Measurements from ENCODE around the gene TXNDC9. TPM values are rescaled to one million over a fixed set of nuclear protein-coding genes. Genes with fewer than 3 reads are reported as not detected.
A peak's percentile ranks its signal among the peaks of the same experiment; 100 is the strongest.
"Not testable (repeated sequence)": the region's sequence is repeated elsewhere in the genome, so short reads cannot be mapped to it uniquely, and the experiment has no call there.

Gene TXNDC9
- polyA plus RNA-seq, 3 donors from 2014 or later = 58.7 to 74.6 (median 61.4) TPM

- Mint-ChIP-seq H3K4me3 (no peak overlapping the region), H3K4me1 (peaks cover 29 to 64% of the 10 kb centered on the region in 2 donors), H3K36me3 (no peaks in the 10 kb centered on the region), H3K27ac (peak overlapping the region in 1 of 6 donors; percentile 29), H3K9me3 (no peaks in the 10 kb centered on the region), H3K27me3 (ENCODE audit: low read depth in 3 of 3) (peaks cover 0 to 2% (median 1%) of the 10 kb centered on the region in 3 donors)
- DNase-seq = no peak
Observed at GRCh38 chr2:99346218-99346617, 10.1 kb upstream of the TXNDC9 start.

- H3K27ac Mint-ChIP-seq = peak overlapping the region in 1 of 6 donors; percentile 29
- not testable (repeated sequence) for H3K36me3 Mint-ChIP-seq
- H3K4me1 Mint-ChIP-seq = peaks cover 25 to 62% of the 10 kb centered on the region in 2 donors
Observed at GRCh38 chr2:99345446-99345845, 9.3 kb upstream of the TXNDC9 start.

GRCh38 chr2:99342536-99342935 lies 6.4 kb upstream of the TXNDC9 start:
- H3K27me3 Mint-ChIP-seq (ENCODE audit: low read depth in 3 of 3) = peaks cover 0 to 1% (median 1%) of the 10 kb centered on the region in 3 donors
- peak overlapping the region in 2 of 6 donors; percentile 22 to 67 for H3K27ac Mint-ChIP-seq
- H3K36me3 Mint-ChIP-seq = no peaks in the 10 kb centered on the region
- H3K4me3 Mint-ChIP-seq = no peak overlapping the region
- peaks cover 15 to 47% of the 10 kb centered on the region in 2 donors for H3K4me1 Mint-ChIP-seq
- no peaks in the 10 kb centered on the region for H3K9me3 Mint-ChIP-seq
- DNase-seq = no peak

More at GRCh38 chr2:99345446-99345845, 9.3 kb upstream of the TXNDC9 start:
- H3K4me3 Mint-ChIP-seq; DNase-seq; H3K27me3 Mint-ChIP-seq (ENCODE audit: low read depth in 3 of 3); H3K9me3 Mint-ChIP-seq: not testable (repeated sequence)

DNA sequence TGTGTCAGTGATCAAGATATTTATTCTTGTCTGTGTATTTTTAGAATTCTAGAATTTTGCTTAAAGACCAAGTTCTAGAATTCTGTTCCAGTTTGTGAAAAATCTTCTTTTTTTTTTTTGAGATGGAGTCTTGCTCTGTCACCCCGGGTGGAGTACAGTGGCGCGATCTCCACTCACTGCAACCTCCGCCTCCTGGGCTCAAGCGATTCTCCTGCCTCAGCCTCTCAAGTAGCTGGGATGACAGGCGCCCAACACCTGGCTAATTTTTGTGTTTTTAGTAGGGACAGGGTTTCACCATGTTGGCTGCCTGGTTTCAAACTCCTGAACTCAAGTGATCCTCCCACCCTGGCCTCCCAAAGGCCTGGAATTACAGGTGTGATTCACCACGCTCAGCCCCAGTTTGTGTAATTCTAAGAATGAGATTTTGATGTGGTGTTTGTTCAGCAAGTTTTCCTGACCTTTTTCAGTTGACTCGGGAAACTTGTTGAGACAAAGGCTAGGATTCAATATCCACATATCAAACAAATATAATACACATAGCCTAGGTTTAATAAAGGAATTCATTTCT lies 4.6 kb upstream of the TXNDC9 start:
- DNase-seq = no peak
- Mint-ChIP-seq H3K4me1 (peaks cover 8 to 37% of the 10 kb centered on the region in 2 donors), H3K9me3 (no peaks in the 10 kb centered on the region), H3K4me3 (no peak overlapping the region), H3K36me3 (no peaks in the 10 kb centered on the region), H3K27ac (no peak overlapping the region), H3K27me3 (ENCODE audit: low read depth in 3 of 3) (peaks cover 0 to 1% (median 1%) of the 10 kb centered on the region in 3 donors)

DNA sequence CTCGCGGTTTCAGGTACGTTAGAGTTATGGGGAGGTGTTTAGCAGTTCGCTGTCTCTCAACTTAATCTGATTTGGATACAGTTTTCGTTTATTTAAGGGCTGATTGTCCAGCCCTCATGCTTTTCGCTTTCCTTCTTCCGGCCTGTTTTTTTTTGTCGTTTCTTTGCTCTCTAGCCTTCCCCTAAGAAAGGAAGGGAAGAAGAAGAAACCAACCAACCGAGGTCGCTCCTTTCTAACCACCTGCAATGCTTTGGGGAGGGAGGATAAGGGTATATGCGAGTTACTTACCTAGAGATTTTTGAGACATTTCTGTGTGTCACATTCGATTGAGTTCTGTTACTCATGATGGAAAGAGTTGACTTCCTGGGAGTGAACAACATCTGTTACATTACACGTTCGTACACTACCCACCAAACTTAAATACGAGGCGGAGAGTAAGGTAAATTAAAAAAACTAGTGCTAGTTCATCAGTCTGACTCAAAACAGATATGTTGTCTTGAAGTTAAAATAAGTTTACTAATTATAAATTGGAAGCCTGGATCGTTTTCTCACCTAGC lies 2.0 kb upstream of the TXNDC9 start:
- H3K4me3 Mint-ChIP-seq = no peak overlapping the region
- H3K4me1 Mint-ChIP-seq = peaks cover 12 to 34% of the 10 kb centered on the region in 2 donors
- H3K36me3 Mint-ChIP-seq = peaks cover 0 to under 1% (median 0%) of the 10 kb centered on the region in 3 donors
- no peak overlapping the region for H3K27ac Mint-ChIP-seq
- H3K9me3 Mint-ChIP-seq = no peaks in the 10 kb centered on the region
- peaks cover 0 to 1% (median 0%) of the 10 kb centered on the region in 3 donors for H3K27me3 Mint-ChIP-seq (ENCODE audit: low read depth in 3 of 3)
- peak in 2 of 3 donors; percentile 1 to 2 for DNase-seq

- Mint-ChIP-seq H3K4me1 (peaks cover 15 to 41% of the 10 kb centered on the region in 2 donors), H3K36me3 (peaks cover 0 to 8% (median 4%) of the 10 kb centered on the region in 3 donors)
- DNase-seq = peak; percentile 90 to 94 (median 93)
Observed at GRCh38 chr2:99337113-99338028, 1.2 kb upstream of the TXNDC9 start, which contains the start of gene EIF5B. EIF5B (plus strand) TSS chr2:99337389; CDS start chr2:99337555, 166 bp downstream.

DNA sequence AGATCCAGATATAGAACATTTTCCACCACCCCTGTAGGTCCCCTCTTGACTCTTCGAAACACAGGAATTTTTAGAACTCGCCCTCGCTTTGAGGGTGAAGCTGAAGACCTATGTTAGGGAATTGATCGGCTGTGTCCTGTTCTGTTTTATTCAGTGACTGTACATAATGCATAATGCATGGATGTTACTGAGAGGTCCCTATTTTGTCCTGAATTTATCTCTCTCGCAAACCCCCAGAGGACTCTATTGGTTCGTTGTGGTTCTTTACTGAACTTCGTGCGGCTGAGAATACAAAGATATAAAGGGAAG lies 625 bp upstream of the TXNDC9 start:
- peaks cover 0 to 1% (median 0%) of the 10 kb centered on the region in 3 donors for H3K27me3 Mint-ChIP-seq (ENCODE audit: low read depth in 3 of 3)
- no peak overlapping the region for H3K27ac Mint-ChIP-seq
- H3K9me3 Mint-ChIP-seq = no peaks in the 10 kb centered on the region
- H3K4me1 Mint-ChIP-seq = peaks cover 14 to 39% of the 10 kb centered on the region in 2 donors
- H3K4me3 Mint-ChIP-seq = no peak overlapping the region
- no peak for DNase-seq
- peaks cover 0 to 8% (median 7%) of the 10 kb centered on the region in 3 donors for H3K36me3 Mint-ChIP-seq

More at GRCh38 chr2:99337113-99338028, 1.2 kb upstream of the TXNDC9 start, which contains the start of gene EIF5B:
- H3K9me3 Mint-ChIP-seq = no peaks in the 10 kb centered on the region
- H3K27ac Mint-ChIP-seq = no peak within 1 kb of the TSS
- no peak within 1 kb of the TSS for H3K4me3 Mint-ChIP-seq
- peaks cover 0 to 1% (median 0%) of the 10 kb centered on the region in 3 donors for H3K27me3 Mint-ChIP-seq (ENCODE audit: low read depth in 3 of 3)

- Mint-ChIP-seq H3K9me3 (no peaks in the 10 kb centered on the region), H3K27ac (no peak overlapping the region), H3K4me3 (no peak overlapping the region), H3K4me1 (peaks cover 1 to 8% of the 10 kb centered on the region in 2 donors), H3K27me3 (ENCODE audit: low read depth in 3 of 3) (peaks cover 0 to 1% (median 0%) of the 10 kb centered on the region in 3 donors), H3K36me3 (peaks cover 19 to 42% (median 27%) of the 10 kb centered on the region in 3 donors)
- no peak for DNase-seq
Observed at GRCh38 chr2:99325384-99325783, 10.7 kb downstream of the TXNDC9 start.

GRCh38 chr2:99317873-99318200 lies 18.3 kb downstream of the TXNDC9 start:
- H3K4me1 Mint-ChIP-seq; H3K9me3 Mint-ChIP-seq; H3K27me3 Mint-ChIP-seq (ENCODE audit: low read depth in 3 of 3); DNase-seq; H3K4me3 Mint-ChIP-seq; H3K27ac Mint-ChIP-seq: not testable (repeated sequence)
- H3K36me3 Mint-ChIP-seq = peaks cover 21 to 48% (median 25%) of the 10 kb centered on the region in 3 donors

- DNase-seq = no peak
- Mint-ChIP-seq H3K4me3 (no peak overlapping the region), H3K9me3 (no peaks in the 10 kb centered on the region), H3K4me1 (no peaks in the 10 kb centered on the region), H3K27ac (no peak overlapping the region), H3K36me3 (peaks cover 19 to 47% (median 25%) of the 10 kb centered on the region in 3 donors), H3K27me3 (ENCODE audit: low read depth in 3 of 3) (peaks cover 0 to 4% (median 0%) of the 10 kb centered on the region in 3 donors)
Observed at GRCh38 chr2:99317161-99317872, 18.8 kb downstream of the TXNDC9 start.

DNA sequence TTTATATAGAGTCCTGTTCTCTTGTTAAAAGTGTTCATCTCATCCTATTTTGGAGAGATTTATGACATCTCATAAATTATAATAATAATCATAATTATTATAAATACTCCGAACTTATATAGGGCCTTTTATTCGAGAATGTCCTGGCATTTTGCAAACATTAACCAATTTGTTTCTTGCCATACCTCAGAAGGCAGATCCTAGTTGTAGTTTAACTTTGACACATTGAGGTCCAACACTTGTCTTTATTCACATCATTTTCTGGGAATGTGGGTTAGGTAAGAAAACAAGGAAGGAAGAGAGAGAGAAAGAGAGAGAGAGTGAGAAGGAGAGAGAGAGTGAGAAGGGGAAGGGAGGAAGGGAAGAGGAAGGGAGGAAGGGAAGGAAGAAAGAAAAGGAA lies 35.0 kb downstream of the TXNDC9 start, which contains the start of gene LYG1:
Gene LYG1, minus strand, starts transcription at position 101 of the 400 bp plus-strand sequence. CDS start 5,527 bp downstream, outside the sequence.
- H3K9me3 Mint-ChIP-seq; H3K27me3 Mint-ChIP-seq (ENCODE audit: low read depth in 3 of 3); H3K4me1 Mint-ChIP-seq; H3K4me3 Mint-ChIP-seq; H3K27ac Mint-ChIP-seq; DNase-seq: not testable (repeated sequence)
- peaks cover 4 to 26% (median 9%) of the 10 kb centered on the region in 3 donors for H3K36me3 Mint-ChIP-seq

DNA sequence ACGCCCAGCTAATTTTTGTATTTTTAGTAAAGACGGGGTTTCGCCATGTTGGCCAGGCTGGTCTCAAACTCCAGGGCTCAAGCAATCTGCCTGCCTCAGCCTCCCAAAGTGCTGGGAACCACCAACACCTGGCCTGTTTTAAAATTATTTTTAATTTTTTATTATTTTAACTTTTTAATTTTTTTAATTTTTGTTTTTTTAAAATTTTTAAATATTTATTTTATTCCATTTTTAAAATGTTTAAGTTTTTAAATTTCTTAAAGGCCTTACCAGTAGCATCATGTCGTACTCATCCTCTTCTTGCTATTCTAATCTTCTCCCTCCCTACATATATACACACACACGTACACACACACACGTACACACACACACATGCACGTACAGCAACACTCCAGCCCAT lies 36.6 kb downstream of the TXNDC9 start:
- no peak overlapping the region for H3K27ac Mint-ChIP-seq
- H3K9me3 Mint-ChIP-seq = no peaks in the 10 kb centered on the region
- peaks cover 2% of the 10 kb centered on the region in 3 donors for H3K27me3 Mint-ChIP-seq (ENCODE audit: low read depth in 3 of 3)
- no peaks in the 10 kb centered on the region for H3K4me1 Mint-ChIP-seq
- H3K36me3 Mint-ChIP-seq = peaks cover 9 to 30% (median 12%) of the 10 kb centered on the region in 3 donors
- no peak overlapping the region for H3K4me3 Mint-ChIP-seq
- no peak for DNase-seq

DNA sequence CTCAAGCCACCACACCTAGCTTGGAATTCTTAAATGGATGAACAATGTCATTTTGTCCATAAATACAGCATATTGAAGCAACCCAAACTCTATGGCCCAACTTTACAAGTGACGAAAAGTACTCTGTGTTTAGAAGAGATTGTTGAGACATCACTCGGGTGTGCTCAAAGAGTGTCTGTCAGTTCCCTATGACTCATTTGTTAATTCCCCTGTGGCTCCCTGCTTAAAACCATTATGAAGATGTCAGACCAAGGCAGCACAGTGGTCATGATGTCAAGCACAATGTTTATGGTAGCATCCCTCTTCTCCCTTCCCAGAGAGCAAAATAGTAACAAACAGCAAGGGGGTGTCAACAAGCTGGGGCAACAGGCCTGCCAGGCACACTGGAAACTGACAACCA lies 38.1 kb downstream of the TXNDC9 start:
- Mint-ChIP-seq H3K27me3 (ENCODE audit: low read depth in 3 of 3) (peaks cover 2% of the 10 kb centered on the region in 3 donors), H3K36me3 (peaks cover 5 to 21% (median 12%) of the 10 kb centered on the region in 3 donors)

More for the DNA sequence above, 38.1 kb downstream of the TXNDC9 start:
- no peaks in the 10 kb centered on the region for H3K9me3 Mint-ChIP-seq
- no peak overlapping the region for H3K27ac Mint-ChIP-seq
- no peak overlapping the region for H3K4me3 Mint-ChIP-seq
- DNase-seq = no peak
- H3K4me1 Mint-ChIP-seq = no peaks in the 10 kb centered on the region

Measured in immature natural killer cell (primary cell).